DMS153 (cell line): ENCODE measurements around the gene ATG13.
"Not testable (repeated sequence)": the region's sequence is repeated elsewhere in the genome, so short reads cannot be mapped to it uniquely, and the experiment has no call there.

ENCODE experiments used
- DNase-seq: peaks from one replicate; lab custom pipeline; 2025; lab: John Stamatoyannopoulos, UW

ATG13 gene

DNA sequence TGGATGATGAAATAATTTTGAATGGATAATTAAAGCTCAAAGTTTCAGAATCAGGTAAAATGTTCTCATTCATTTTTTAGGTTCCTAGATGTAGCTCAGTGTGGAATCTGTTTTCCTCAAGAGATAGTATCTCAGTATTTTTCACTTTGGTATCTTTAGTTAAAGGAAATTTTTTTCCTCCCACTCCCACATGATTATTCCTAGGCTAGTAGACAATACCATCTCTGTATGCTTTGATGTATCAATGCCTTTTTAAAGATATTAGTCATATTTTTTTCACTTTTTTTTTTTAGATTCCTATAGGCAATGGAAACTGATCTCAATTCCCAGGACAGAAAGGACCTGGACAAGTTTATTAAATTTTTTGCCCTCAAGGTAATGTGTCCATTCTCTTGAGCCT lies 26.6 kb downstream of the ATG13 start:
- no peak for DNase-seq

DNA sequence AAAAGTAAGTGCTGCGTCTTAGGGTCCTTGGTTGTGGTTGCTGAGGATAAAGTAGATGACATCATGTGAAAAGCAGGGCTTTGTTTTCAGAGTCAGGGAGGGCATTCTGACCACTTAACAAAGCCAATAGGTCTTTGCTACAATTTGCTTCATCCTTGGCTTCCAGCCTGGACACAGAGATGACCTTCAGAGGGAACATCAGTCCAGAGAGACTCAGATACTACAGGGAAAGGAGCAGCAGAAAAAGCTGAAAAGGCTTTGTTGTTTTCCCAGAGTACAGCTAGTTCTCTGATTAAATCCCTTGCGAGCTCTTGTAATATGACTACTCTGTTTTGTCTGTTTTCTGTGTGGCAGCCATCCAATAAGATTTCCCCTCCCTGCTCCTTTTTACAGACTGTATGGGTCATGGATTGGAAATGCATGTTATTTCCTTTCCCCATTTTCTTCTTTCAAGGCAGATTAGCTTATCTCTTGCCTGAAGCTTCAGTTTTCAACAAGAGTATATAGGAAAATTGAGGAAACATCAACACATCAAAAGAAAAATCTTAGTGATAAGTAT lies 31.9 kb downstream of the ATG13 start:
- no peak for DNase-seq

DNA sequence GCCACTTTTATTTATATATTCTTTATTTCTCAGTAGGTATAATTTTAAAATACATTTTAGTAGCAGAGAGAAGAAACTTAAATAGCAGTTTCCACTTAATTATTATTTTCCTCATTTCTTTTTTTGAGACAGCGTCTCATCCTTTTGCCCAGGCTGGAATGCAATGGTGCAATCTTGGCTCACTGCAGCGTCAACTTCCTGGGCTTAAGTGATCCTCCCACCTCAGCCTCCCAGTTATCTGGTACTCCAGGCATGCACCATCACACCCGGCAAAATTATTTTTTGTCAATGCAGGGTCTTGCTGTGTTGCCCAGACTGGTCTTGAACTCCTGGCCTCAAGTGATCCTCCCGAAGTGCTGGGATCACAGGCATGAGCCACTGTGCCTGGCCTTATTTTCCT lies 38.3 kb downstream of the ATG13 start:
- DNase-seq = no peak

- no peak for DNase-seq
These were observed 39.8 kb downstream of the ATG13 start for GRCh38 chr11:46657186-46657585.

GRCh38 chr11:46658259-46658658 lies 40.9 kb downstream of the ATG13 start:
- DNase-seq = no peak

DNA sequence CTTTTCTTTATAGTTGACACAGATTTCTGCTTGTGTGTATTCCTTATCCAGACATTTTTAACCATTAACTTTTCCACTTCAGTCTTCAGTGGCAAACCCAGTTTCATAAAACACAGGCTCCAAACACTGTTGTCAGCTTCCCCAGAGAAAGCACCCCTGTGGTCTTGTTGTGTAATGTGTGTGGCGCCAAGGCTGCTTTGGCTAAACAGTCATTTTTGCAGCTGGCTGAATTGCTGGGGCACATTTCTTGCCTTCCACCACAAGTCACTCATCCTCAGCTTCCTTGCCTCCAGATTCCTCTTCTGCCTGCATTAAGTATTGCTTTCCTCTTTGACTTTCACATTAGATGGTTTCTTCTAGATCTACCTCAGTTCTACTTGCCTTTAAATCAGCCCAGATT lies 42.6 kb downstream of the ATG13 start:
- no peak for DNase-seq

DNA sequence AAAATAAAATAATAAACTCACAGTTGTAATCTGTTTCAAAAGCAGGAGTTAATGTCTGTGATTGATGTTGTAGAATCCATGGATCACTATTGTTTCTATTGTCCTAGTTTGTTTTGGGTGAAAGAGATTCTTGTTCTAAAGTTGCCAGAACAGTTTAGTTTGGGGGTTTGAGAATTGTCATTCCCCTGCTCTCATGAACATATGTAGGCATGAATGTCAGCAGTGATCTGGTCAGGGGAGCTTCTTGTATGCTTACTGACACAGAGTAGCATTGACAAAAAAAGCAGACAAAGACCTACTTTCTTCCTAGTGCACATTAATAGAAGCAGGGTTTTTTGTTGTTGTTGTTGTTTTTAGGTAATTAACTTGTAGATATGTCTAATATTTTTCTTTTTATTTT lies 44.5 kb downstream of the ATG13 start:
- DNase-seq = no peak

DNA sequence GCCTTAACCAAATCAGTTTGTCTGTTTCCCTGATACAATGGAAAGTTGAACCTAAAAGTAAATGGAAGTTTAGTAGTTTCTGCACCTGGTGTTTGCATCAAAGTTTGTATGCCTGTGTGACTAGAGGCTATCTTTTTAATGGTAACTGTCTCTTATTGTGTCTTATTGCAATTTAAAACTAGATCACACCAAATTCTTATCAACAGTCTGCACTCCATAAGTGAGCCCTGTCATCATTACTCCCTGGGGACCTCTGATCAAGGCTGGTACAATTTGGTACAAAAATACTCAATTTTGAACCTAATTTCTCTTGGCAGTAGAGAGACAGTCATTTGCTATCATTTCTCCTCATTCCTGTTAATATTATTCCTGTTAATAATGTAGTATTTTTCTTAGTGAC lies 45.0 kb downstream of the ATG13 start:
- no peak for DNase-seq

- no peak for DNase-seq
These were observed 46.1 kb downstream of the ATG13 start for GRCh38 chr11:46663277-46663940.

GRCh38 chr11:46664612-46665011 lies 47.3 kb downstream of the ATG13 start:
- no peak for DNase-seq

DNA sequence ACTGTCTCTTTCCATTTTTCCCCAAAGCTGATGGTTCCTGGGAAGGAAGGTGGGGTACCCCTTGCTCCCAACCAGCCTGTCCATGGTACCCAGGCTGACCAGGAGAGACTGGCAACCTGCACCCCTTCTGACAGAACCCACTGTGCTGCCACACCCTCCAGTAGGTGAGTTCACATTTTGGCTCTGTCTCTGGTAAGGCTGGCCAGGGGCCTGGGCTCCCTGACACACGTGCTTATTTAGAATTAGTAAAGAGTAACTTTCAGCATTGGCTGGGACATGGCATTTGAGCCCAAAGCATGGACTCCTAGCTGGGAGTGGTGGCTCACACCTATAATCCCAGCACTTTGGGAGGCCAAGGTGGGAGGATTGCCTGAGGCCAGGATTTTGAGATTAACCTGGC lies 48.0 kb downstream of the ATG13 start:
- no peak for DNase-seq

- no peak for DNase-seq
These were observed 49.2 kb downstream of the ATG13 start for GRCh38 chr11:46666516-46666915.

GRCh38 chr11:46667043-46667481 lies 49.7 kb downstream of the ATG13 start:
- no peak for DNase-seq

DNA sequence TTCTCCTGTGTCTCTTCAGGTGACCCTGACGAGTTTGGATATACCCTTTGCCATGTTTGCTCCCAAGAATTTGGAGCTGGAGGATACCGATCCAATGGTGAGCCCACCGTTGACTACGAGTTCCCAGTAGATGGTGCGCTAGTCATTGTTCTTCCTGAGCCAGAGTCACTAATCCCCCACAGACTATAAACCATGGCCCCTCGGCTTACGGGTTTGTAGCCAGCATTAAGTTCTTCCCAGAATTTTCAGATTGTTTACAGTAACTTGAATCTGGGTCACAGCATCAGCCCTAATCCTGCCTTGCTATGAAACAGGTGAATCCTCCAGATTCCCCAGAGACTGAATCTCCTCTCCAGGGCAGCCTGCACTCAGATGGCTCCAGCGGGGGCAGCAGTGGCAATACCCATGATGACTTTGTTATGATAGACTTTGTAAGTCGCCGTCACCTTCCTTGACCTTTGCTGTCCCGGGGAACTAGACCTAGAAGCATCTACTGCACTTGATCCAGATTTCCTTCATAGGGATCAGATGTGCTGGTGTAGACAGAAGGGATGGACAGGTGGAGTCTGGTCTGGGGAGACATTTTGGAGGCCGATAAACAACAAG lies 51.2 kb downstream of the ATG13 start:
- DNase-seq = no peak

- no peak for DNase-seq
These were observed 52.4 kb downstream of the ATG13 start for GRCh38 chr11:46669711-46670139.

DNA sequence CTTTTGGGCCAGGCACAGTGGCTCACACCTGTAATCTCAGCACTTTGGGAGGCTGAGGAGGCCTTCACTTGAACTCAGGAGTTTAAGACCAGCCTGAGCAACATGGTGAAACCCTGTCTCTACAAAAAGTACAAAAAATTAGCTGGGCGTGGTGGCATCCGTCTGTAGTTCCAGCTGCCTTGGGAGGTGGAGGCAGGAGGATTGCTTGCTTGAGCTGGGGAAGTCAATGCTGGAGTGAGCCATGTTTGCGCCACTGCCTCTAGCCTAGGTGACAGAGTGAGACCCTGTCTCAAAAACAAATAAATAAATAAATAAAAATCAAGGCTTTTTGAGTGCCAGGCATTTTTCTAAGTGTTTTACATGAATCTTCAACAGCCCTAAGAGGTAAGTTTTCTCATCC lies 53.2 kb downstream of the ATG13 start:
- DNase-seq = not testable (repeated sequence)

DNA sequence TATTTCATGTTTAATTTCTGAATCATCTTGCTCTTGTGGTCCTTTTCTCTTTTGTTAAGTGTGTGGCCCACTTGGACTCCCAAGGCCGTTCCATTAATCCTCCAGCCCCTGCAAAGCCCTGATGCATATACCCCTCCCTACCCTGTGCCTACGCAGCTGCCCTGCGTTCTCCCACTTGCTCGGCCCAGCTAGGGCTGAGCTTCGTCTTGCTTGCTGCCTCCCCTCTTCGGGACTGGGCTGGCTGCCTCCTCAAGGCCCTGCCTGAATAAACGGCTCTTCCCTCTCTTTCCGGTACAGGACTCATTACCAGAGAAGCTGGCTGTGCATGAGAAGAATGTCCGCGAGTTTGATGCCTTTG lies 54.6 kb downstream of the ATG13 start:
- DNase-seq = no peak

DNA sequence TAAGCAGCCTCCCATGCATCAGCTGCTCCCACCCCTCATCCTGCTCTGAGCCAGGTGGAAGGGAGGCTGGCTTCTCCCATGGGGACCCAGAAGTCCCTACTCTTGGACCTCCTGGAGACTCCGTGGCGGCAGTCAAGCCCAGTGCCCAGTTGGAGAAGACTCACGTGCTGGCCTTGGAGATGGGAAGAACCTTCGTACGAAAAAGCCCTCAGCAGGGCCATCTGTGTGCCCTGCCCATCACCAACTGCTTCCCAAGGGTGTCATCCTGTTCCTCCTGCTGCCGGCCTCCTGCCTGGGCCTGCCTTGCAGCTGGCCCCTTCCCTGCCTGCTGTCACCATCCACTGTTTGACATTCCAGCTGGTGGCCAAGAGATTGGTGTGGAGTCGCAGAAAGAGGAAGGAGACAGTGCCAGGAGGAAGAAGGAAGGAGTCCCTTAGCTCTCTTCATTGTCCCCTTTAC lies 55.1 kb downstream of the ATG13 start:
- no peak for DNase-seq

DNA sequence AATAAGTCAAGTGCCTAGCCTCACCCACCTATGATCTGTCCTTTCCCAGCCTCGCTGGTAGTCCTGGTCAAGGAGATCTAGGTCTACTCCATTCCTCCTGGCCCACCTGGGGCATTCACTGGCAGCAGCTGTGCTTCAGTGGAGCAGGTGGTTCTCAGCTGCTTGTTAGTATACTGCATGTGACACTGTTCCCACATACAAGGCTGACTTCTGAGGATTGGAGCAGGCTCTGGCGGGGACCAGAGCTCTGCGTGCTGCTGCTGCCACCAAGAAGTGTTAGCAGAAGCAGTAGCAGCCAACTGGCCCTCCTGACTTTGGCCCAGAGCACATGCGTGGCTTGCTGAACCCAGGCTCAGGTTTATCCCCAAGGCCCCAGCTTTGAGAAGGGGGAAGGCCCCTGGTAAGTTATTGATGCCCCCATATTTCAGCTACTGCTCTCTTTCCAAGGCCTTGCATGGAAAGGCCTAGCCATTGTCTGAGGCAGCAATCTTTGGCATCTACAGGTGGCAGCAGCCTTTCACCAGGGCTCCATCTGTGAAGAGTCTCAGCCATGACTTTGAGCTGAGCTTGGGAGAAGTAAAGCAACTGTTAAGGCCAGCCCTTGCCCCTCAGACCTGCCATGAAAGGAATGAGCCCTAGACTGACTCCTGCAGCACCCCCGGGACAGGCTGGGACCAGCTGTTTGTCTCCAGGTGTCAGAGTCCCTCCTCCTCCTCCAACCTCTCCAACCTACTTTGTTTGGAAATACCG lies 56.5 kb downstream of the ATG13 start:
- no peak for DNase-seq

DNA sequence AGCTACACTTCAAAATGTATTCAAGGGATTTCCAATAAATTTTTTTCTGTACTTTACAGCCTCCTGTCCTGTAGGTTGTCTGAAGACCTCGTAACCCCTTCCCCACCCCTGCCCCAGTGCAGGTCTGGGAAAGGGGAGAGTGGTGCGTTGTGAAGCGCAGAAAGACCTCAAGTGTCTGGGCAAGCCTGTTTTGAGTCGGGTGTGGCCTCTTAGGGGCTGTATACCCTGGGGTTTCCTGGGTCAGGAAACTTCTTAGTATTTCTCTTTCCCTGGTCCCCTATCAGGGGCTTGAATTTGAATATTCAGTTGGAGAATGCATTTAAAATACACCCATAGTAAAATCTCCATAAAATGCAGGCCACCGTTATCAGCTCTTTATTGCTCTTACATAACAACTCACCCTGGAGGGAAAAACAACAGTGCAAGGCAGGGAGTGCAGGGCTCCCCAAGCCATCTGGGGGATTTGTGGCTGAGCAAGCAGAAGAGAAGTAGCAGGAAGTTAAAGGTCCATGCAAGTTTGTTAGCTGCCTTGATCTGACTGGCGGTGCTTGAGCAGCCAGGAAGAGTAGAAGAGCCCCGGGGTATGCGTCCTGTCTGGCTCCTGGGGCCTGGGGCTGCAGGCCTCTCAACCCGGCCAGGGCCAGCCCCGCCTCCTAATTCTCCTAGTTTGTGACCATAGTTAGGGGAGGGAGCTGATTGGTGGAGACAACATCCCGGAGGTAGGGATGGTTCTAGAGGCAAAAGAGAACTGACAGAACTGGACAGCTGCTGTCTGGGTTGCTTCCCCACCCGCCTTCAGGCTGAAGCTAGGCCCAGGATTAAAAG lies 57.3 kb downstream of the ATG13 start:
- no peak for DNase-seq

GRCh38 chr11:46675288-46675851 lies 58.0 kb downstream of the ATG13 start:
- DNase-seq = no peak

DNA sequence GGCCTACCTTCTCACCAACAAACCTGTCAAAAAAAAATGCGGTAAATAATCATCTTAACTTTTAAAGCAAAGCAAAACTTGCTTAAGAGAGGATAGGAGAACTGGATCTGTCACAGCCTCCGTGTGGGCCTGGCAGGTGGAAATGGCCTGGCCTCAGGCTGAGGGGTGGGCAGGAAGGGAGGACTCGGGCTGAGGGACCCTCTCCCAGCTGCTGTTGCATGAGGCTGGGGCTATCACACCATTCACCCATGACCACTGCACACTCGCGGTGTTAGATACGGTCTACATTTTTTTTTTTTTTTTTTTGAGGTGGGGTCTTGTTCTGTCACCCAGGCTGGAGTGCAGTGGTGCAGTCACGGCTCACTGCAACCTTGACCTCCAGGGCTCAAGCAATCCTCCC lies 58.6 kb downstream of the ATG13 start:
- DNase-seq = no peak
